ENCODE measurements around the gene IGSF8. TPM values are rescaled to one million over a fixed set of nuclear protein-coding genes. Genes with fewer than 3 reads are reported as not detected.

Gene IGSF8
- polyA plus RNA-seq, 2 of the 4 experiments (the other 2 are of a cell fraction): 7.3 to 7.8 TPM

DNA sequence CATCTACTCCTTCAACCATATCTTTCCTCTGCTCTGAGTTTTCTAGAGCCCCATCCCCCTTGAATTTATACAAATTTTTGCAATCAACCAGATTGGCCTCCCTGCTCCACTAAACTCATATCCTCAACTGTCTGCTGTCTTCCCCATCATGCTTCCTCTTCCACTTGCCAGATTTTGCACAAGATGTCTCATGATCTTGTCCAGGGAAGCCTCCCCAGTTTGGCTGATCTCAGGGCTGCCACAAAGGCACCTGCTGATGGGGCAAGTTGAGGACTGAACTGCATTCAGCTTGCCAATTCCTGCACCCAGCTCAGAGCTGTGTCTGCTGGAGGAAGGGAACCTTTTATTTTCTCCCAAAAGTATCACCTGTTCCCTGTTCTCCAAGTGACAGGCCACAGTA is 20.9 kb downstream of the IGSF8 start:
- Histone ChIP-seq H3K4me2 (no peak overlapping the region), H3K4me3 (no peak overlapping the region), H3K27ac (no peak overlapping the region), H3K4me1 (no peaks in the 10 kb centered on the region), H3K9me3 (no peaks in the 10 kb centered on the region)
- CTCF ChIA-PET: interaction anchor here (0.7 to 30.0 kb wide), 12 partner anchors 6 to 945 kb away, joined by 3 to 409 read pairs (median 7); partner anchors contain the start of genes KCNJ10 and KCNJ9
- no peak for ATAC-seq
- no peak for DNase-seq (ENCODE audit: low read depth in 1 of 2, low spot score in 1 of 2)
- POLR2A ChIA-PET: no interaction called here
- TF ChIP-seq SREBF2 (IDR thresholded peaks at IDR 0.05): no peak
- TF ChIP-seq, protein P1, sequence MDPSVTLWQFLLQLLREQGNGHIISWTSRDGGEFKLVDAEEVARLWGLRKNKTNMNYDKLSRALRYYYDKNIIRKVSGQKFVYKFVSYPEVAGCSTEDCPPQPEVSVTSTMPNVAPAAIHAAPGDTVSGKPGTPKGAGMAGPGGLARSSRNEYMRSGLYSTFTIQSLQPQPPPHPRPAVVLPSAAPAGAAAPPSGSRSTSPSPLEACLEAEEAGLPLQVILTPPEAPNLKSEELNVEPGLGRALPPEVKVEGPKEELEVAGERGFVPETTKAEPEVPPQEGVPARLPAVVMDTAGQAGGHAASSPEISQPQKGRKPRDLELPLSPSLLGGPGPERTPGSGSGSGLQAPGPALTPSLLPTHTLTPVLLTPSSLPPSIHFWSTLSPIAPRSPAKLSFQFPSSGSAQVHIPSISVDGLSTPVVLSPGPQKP (IDR thresholded peaks at IDR 0.05; ENCODE audit: low read depth, low read length): no peak
- TF ChIP-seq CEBPB (IDR thresholded peaks at IDR 0.05): no peak
- TF ChIP-seq, protein P2, sequence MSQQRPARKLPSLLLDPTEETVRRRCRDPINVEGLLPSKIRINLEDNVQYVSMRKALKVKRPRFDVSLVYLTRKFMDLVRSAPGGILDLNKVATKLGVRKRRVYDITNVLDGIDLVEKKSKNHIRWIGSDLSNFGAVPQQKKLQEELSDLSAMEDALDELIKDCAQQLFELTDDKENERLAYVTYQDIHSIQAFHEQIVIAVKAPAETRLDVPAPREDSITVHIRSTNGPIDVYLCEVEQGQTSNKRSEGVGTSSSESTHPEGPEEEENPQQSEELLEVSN (IDR thresholded peaks at IDR 0.05; ENCODE audit: borderline replicate concordance, low read depth): no peak
- TF ChIP-seq, protein P3, sequence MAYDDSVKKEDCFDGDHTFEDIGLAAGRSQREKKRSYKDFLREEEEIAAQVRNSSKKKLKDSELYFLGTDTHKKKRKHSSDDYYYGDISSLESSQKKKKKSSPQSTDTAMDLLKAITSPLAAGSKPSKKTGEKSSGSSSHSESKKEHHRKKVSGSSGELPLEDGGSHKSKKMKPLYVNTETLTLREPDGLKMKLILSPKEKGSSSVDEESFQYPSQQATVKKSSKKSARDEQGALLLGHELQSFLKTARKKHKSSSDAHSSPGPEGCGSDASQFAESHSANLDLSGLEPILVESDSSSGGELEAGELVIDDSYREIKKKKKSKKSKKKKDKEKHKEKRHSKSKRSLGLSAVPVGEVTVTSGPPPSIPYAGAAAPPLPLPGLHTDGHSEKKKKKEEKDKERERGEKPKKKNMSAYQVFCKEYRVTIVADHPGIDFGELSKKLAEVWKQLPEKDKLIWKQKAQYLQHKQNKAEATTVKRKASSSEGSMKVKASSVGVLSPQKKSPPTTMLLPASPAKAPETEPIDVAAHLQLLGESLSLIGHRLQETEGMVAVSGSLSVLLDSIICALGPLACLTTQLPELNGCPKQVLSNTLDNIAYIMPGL (CRISPR knock-in tag; IDR thresholded peaks at IDR 0.05; ENCODE audit: borderline replicate concordance): no peak
- no peak for FAIRE-seq

DNA sequence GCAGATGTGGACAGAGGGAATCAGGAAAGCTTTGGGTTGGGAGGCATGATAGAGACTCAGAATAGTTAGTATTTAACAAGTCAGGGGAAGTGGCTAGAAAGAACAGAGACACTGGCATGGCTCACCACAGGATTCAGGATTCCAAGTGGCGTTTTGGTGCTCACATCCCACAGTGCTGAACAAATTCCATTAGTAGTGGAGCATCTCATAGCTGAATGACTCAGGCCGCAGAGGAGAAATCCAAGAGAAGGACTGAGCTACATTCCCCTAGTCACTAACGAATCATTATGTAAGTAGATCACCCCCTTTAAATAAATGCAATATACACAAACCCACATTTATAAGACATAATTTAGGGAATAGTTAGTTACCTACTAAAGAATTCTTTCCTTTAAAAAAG is 22.1 kb downstream of the IGSF8 start:
- H3K4me1 ChIP-seq: no peaks in the 10 kb centered on the region
- POLR2A ChIA-PET: no interaction called here
- FAIRE-seq (no peak), ATAC-seq (no peak), DNase-seq (ENCODE audit: low read depth in 1 of 2, low spot score in 1 of 2) (no peak)
- H3K4me2 ChIP-seq: no peak overlapping the region
- CTCF ChIA-PET: interaction anchor here (1.3 to 30.0 kb wide), 7 partner anchors 7 to 301 kb away, joined by 3 to 409 read pairs (median 11); partner anchors contain the start of genes KCNJ10 and KCNJ9
- WGBS (ENCODE audit: missing lambda C conversion rate): 34% methylated on average over 3 of the region's 3 CpGs
- no peak overlapping the region for H3K4me3 ChIP-seq
- no peaks in the 10 kb centered on the region for H3K9me3 ChIP-seq
- TF ChIP-seq CEBPB (IDR thresholded peaks at IDR 0.05) (no peak), MAFK (IDR thresholded peaks at IDR 0.05; ENCODE audit: partially characterized antibody) (no peak), HOXA7 (CRISPR knock-in tag; IDR thresholded peaks at IDR 0.05) (no peak), NPAS2 (CRISPR knock-in tag; IDR thresholded peaks at IDR 0.05; ENCODE audit: borderline replicate concordance) (no peak), POLR2A (IDR thresholded peaks at IDR 0.05; ENCODE audit: low read length) (no peak), RAD21 (conservative IDR thresholded peaks at IDR 0.05 in 1 of 2, IDR thresholded peaks at IDR 0.05 in 1 of 2) (no peak), TFCP2L1 (CRISPR knock-in tag; IDR thresholded peaks at IDR 0.05) (no peak), ESRRA (IDR thresholded peaks at IDR 0.05; ENCODE audit: borderline replicate concordance, low read length) (no peak), KDM1A (IDR thresholded peaks at IDR 0.05; ENCODE audit: low read depth) (no peak), CHD2 (IDR thresholded peaks at IDR 0.05; ENCODE audit: low read length, partially characterized antibody) (no peak)
- TF ChIP-seq, protein P4, sequence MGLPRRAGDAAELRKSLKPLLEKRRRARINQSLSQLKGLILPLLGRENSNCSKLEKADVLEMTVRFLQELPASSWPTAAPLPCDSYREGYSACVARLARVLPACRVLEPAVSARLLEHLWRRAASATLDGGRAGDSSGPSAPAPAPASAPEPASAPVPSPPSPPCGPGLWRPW (IDR thresholded peaks at IDR 0.05): no peak
- TF ChIP-seq, protein P1 (IDR thresholded peaks at IDR 0.05; ENCODE audit: low read depth, low read length): no peak
- H3K27ac ChIP-seq: no peak overlapping the region

DNA sequence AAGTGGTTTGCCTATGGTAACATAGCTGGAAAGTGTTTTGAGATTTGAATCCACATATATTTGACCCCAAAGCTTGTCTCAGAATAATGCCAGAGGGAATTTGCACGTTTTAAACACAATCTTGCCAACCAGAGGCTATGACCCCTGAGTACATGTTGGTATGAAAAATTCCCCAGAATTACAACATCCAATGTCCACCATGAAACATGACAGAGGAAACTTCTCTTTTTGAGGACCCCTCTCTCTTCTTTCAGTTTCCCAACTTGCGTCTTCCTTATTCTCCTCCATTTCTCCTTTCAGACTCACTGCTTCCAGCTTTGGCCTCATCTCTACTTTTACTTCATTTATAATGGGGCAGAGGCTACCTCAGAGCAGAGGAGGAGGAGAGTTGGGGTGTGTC is 22.6 kb downstream of the IGSF8 start:
- H3K9me3 ChIP-seq: no peaks in the 10 kb centered on the region
- CTCF ChIA-PET: interaction anchor here (1.3 to 30.0 kb wide), 6 partner anchors 8 to 302 kb away, joined by 3 to 409 read pairs (median 134); partner anchors contain the start of genes KCNJ10 and KCNJ9
- no peaks in the 10 kb centered on the region for H3K4me1 ChIP-seq
- no peak overlapping the region for H3K4me2 ChIP-seq
- FAIRE-seq (no peak), ATAC-seq (no peak), DNase-seq (ENCODE audit: low read depth in 1 of 2, low spot score in 1 of 2) (no peak)
- TF ChIP-seq CHD2 (IDR thresholded peaks at IDR 0.05; ENCODE audit: low read length, partially characterized antibody): no peak
- TF ChIP-seq EHF (CRISPR knock-in tag; IDR thresholded peaks at IDR 0.05): no peak
- no peak for TF ChIP-seq RAD21 (conservative IDR thresholded peaks at IDR 0.05 in 1 of 2, IDR thresholded peaks at IDR 0.05 in 1 of 2)
- no peak overlapping the region for H3K4me3 ChIP-seq
- 47% methylated on average over 2 of the region's 2 CpGs for WGBS (ENCODE audit: missing lambda C conversion rate)
- H3K27ac ChIP-seq: no peak overlapping the region
- POLR2A ChIA-PET: no interaction called here

Data from A549 (cell line).